K562 (cell line): ENCODE results near the gene ROPN1B. TPM values are rescaled to one million over a fixed set of nuclear protein-coding genes. Genes with fewer than 3 reads are reported as not detected.

Experiments used
- ATAC-seq: fragments of 200-7000 bp; cut with Tn5 transposase; 3 replicates; pipeline ENCODE4 v1.9.1; 2020; ENCODE audit warnings: moderate library complexity
- BruUV-seq: library from RNA; stranded (reverse); fragments of 400-500 nt; replicated peaks from 2 replicates; lab custom pipeline; 2021; lab: Mats Ljungman, UMichigan
- CTCF ChIA-PET: fragments of 300-600 bp; formaldehyde crosslinking; extraction: SDS; loops from one replicate; lab custom pipeline; 2021; ENCODE audit warnings: low intra/inter-chr PET ratio; lab: Yijun Ruan, JAX
- POLR2A ChIA-PET: fragments of 300-600, 350-650 bp; sonication (Branson Sonifier 250); formaldehyde crosslinking; extraction: SDS; loops from one replicate; lab custom pipeline; 2021; ENCODE audit warnings: antibody characterized with exemption, inconsistent platforms; lab: Yijun Ruan, JAX
- DNase-seq, 4 experiments: peaks; one replicate each; pipeline versions ENCODE4 v3.0.0 to v3.0.0-alpha.2; 2011 to 2018; ENCODE audit warnings: low spot score in 3 of 4, mixed read lengths in 3 of 4; ENCODE audit errors: extremely low read depth in 1 of 4
- FAIRE-seq: peaks from 2 replicates; lab custom pipeline; 2011; peaks lifted over from hg19 to GRCh38; lab: Jason Lieb, UNC
- H2AFZ ChIP-seq: 2 replicates; pipeline ENCODE4 v1.6.0; 2011; ENCODE audit warnings: low read depth, low read length, control low read depth, inconsistent platforms
- H3K27ac ChIP-seq: fragments of 200-600 bp; 3 replicates; pipeline ENCODE4 v1.8.0; 2011; ENCODE audit warnings: low read depth, mild to moderate bottlenecking, control low read depth, inconsistent platforms, low read length, moderate library complexity, mixed read lengths; ENCODE audit errors: extremely low read depth
- H3K27me3 ChIP-seq, 2 experiments: fragments of 300-600 bp in 1 of 2; 2 replicates in 1 of 2; 3 replicates in 1 of 2; pipeline versions ENCODE4 v1.6.0 to v1.8.0; 2011; ENCODE audit warnings: inconsistent platforms in 2 of 2, low read length in 2 of 2, mild to moderate bottlenecking in 1 of 2, mixed read lengths in 1 of 2, moderate library complexity in 1 of 2; ENCODE audit not compliant: control insufficient read depth in 2 of 2, insufficient read depth in 2 of 2
- H3K36me3 ChIP-seq: fragments of 300-600 bp; 3 replicates; pipeline ENCODE4 v1.8.0; 2011; ENCODE audit warnings: mild to moderate bottlenecking, low read length, inconsistent platforms; ENCODE audit not compliant: control insufficient read depth, insufficient read depth
- H3K4me1 ChIP-seq, 2 experiments: fragments of 200-600 bp in 1 of 2; replicated peaks in 1 of 2; 2 replicates in 1 of 2; 3 replicates in 1 of 2; pipeline versions ENCODE4 v1.5.1 to v1.8.0; 2011; ENCODE audit warnings: inconsistent platforms in 2 of 2, low read length in 2 of 2, mild to moderate bottlenecking in 1 of 2, mixed read lengths in 1 of 2, moderate library complexity in 1 of 2; ENCODE audit not compliant: control insufficient read depth in 2 of 2, insufficient read depth in 2 of 2
- H3K4me2 ChIP-seq: 2 replicates; pipeline ENCODE4 v1.6.1; 2011; ENCODE audit warnings: low read length, control low read depth, inconsistent platforms, mixed read lengths; ENCODE audit not compliant: insufficient read depth
- H3K4me3 ChIP-seq: fragments of 200-600 bp; sonication (generic), shearing (Covaris generic); 2 replicates; pipeline ENCODE4 v1.5.1; 2016; ENCODE audit warnings: control low read depth, inconsistent platforms
- H3K79me2 ChIP-seq: fragments of 200-600 bp; 3 replicates; pipeline ENCODE4 v1.8.0; 2011; ENCODE audit warnings: low read length, inconsistent platforms; ENCODE audit not compliant: control insufficient read depth, insufficient read depth
- H3K9ac ChIP-seq, 2 experiments: 2 replicates each; pipeline versions ENCODE4 v1.6.0 to v1.6.1; 2011; ENCODE audit warnings: low read depth in 2 of 2, low read length in 2 of 2, control low read depth in 1 of 2, inconsistent platforms in 1 of 2, mild to moderate bottlenecking in 1 of 2, mixed read lengths in 1 of 2; ENCODE audit not compliant: insufficient read depth in 1 of 2
- H3K9me1 ChIP-seq: one replicate; pipeline ENCODE4 v1.6.0; 2011; ENCODE audit warnings: inconsistent platforms, mild to moderate bottlenecking, low read length, moderate library complexity; ENCODE audit not compliant: control insufficient read depth, insufficient read depth
- H3K9me3 ChIP-seq: replicated peaks from 2 replicates; pipeline ENCODE4 v1.5.1; 2011; ENCODE audit warnings: low read depth, low read length, inconsistent platforms; ENCODE audit not compliant: control insufficient read depth, insufficient read depth
- H4K20me1 ChIP-seq: replicated peaks from 2 replicates; pipeline ENCODE4 v1.6.1; 2011; ENCODE audit warnings: low read length, inconsistent platforms, mixed read lengths; ENCODE audit not compliant: control insufficient read depth, insufficient read depth
- BMI1 ChIP-seq: fragments of 150-350 bp; IDR thresholded peaks from 2 replicates; pipeline ENCODE4 v1.6.1; 2014; ENCODE audit warnings: low read length
- MTA1 ChIP-seq: fragments of 450-650 bp; IDR thresholded peaks from 2 replicates; pipeline ENCODE4 v1.6.1; 2017; ENCODE audit warnings: borderline replicate concordance
- MYC ChIP-seq, 2 experiments: fragments of 250-450 bp in 1 of 2; sonication (Bioruptor Pico) in 1 of 2; IDR thresholded peaks; 2 replicates each; pipeline versions ENCODE4 v1.5.1 to v1.6.1; 2012 to 2021; ENCODE audit warnings: low read depth in 2 of 2, borderline replicate concordance in 1 of 2, improper control_type of control experiment in 1 of 2, low read length in 1 of 2, mild to moderate bottlenecking in 1 of 2, moderate library complexity in 1 of 2
- NBN ChIP-seq: fragments of 450-650 bp; IDR thresholded peaks from 2 replicates; pipeline ENCODE4 v1.6.1; 2016; ENCODE audit warnings: low read depth, mild to moderate bottlenecking
- NFXL1 ChIP-seq: fragments of 450-650 bp; formaldehyde crosslinking; IDR thresholded peaks from 2 replicates; pipeline ENCODE4 v1.4.0; 2021; ENCODE audit warnings: mild to moderate bottlenecking
- PCBP1 ChIP-seq: fragments of 200-400 bp; formaldehyde crosslinking; IDR thresholded peaks from 2 replicates; pipeline ENCODE4 v1.6.1; 2018; ENCODE audit warnings: mild to moderate bottlenecking, low read depth, low read length; ENCODE audit not compliant: poor library complexity, severe bottlenecking
- PML ChIP-seq: IDR thresholded peaks from 2 replicates; pipeline ENCODE4 v1.6.1; 2012; ENCODE audit warnings: low read length, inconsistent platforms
- SMAD2 ChIP-seq: fragments of 150-350 bp; IDR thresholded peaks from 2 replicates; pipeline ENCODE4 v1.6.1; 2014; ENCODE audit warnings: low read depth, mild to moderate bottlenecking, low read length
- SMARCB1 ChIP-seq: IDR thresholded peaks from 2 replicates; pipeline ENCODE4 v1.6.1; 2011; ENCODE audit warnings: improper control_type of control experiment, low read depth; ENCODE audit not compliant: insufficient read length
- XRCC5 ChIP-seq: fragments of 200-400 bp; formaldehyde crosslinking; IDR thresholded peaks from 2 replicates; pipeline ENCODE4 v1.6.1; 2017; ENCODE audit warnings: low read depth, mild to moderate bottlenecking, low read length
- ZBTB8A ChIP-seq: fragments of 450-650 bp; IDR thresholded peaks from 2 replicates; pipeline ENCODE4 v1.6.1; 2018; ENCODE audit warnings: mild to moderate bottlenecking, moderate library complexity; ENCODE audit not compliant: partially characterized antibody
- ZC3H11A ChIP-seq: IDR thresholded peaks from 2 replicates; pipeline ENCODE4 v1.6.1; 2012; ENCODE audit warnings: low read depth, low read length, improper control_type of control experiment
- ZKSCAN8 ChIP-seq: fragments of 200-800 bp; sonication (Bioruptor generic); IDR thresholded peaks from 2 replicates; pipeline ENCODE4 v1.6.1; 2016; ENCODE audit warnings: missing genetic modification characterization, missing compliant biosample characterization
- ZNF589 ChIP-seq: fragments of 200-800 bp; sonication (Bioruptor generic); IDR thresholded peaks from 2 replicates; pipeline ENCODE4 v1.6.1; 2016; ENCODE audit warnings: low read depth, missing genetic modification characterization, missing compliant biosample characterization
- ZNF639 ChIP-seq, 2 experiments: fragments of 200-800 bp in 1 of 2; sonication (Bioruptor generic) in 1 of 2; sonication (generic) in 1 of 2; formaldehyde crosslinking in 1 of 2; IDR thresholded peaks in 1 of 2; conservative IDR thresholded peaks in 1 of 2; 2 replicates each; pipeline versions ENCODE4 v1.5.0 to v1.6.1; 2016 to 2020; ENCODE audit warnings: missing compliant biosample characterization in 1 of 2, missing genetic modification characterization in 1 of 2, missing genetic modification reagents in 1 of 2
- ZNF655 ChIP-seq: fragments of 250-450 bp; sonication (Bioruptor Pico); IDR thresholded peaks from 2 replicates; pipeline ENCODE4 v1.5.0; 2021
- WGBS: fragments of 100-300 bp; shearing (Covaris generic); methylation state at CpG from one replicate; pipeline ENCODE4 v1.1.6; 2016; ENCODE audit warnings: low coverage, mixed read lengths; ENCODE audit not compliant: insufficient coverage; ENCODE audit errors: missing lambda C conversion rate; 5-methylcytosine and 5-hydroxymethylcytosine counted together
- in situ Hi-C: fragments of 300-500 bp; cut with MboI; formaldehyde crosslinking; loops from 4 replicates; pipeline ENCODE4 v1.15.0; 2018; ENCODE audit warnings: inconsistent platforms, mixed read lengths
- intact Hi-C: fragments of 100-400 bp; cut with micrococcal nuclease; formaldehyde crosslinking; loops from 2 replicates; pipeline ENCODE4 v1.14.2; 2022
- polyA plus RNA-seq, 8 experiments: library from polyadenylated mRNA; depleted of rRNA in 4 of 8; stranded (reverse) in 5 of 8; unstranded in 3 of 8; fragments of >200 nt; fragmentation: Nextera tagmentation in 2 of 8; fragmentation: Illumina TruSeq in 1 of 8; extraction: Ambion mirVana in 2 of 8; extraction: Trizol in 1 of 8; gene quantifications; 2 replicates each; pipeline versions ENCODE4 v1.2.1 to v1.2.3, GENCODE V29; 2011 to 2014; ENCODE audit warnings: inconsistent platforms in 1 of 8, missing spikeins in 1 of 8
- total RNA-seq, 7 experiments: library from RNA; depleted of rRNA in 6 of 7; stranded (reverse); fragments of >200 nt in 6 of 7; fragmentation: Illumina TruSeq in 2 of 7; extraction: Trizol in 2 of 7; gene quantifications; 2 replicates each; pipeline versions ENCODE4 v1.2.1 to v1.2.3, GENCODE V29; 2011 to 2021; ENCODE audit warnings: low replicate concordance in 1 of 7

ROPN1B gene
- total and polyA plus RNA-seq, 9 of the 15 experiments (the other 6 are each of a cell fraction or from before 2014, with no cell fraction given): not detected

- no peaks in the 10 kb centered on the region for H4K20me1 ChIP-seq
- FAIRE-seq (no peak), DNase-seq (no peak), ATAC-seq (no peak)
- no peaks in the 10 kb centered on the region for H3K79me2 ChIP-seq
- ChIA-PET CTCF (no interaction called here), POLR2A (interaction anchor here (0.7 kb wide), 1 partner anchor 582 kb away, joined by 3 read pairs; no protein-coding TSS in a partner anchor)
- no peaks in the 10 kb centered on the region for H3K4me1 ChIP-seq
- no peak overlapping the region for H3K4me2 ChIP-seq
- no peak overlapping the region for H3K27ac ChIP-seq
- no peak overlapping the region for H3K4me3 ChIP-seq
- no TSS peak for BruUV-seq
- no peak overlapping the region for H2AFZ ChIP-seq
- no peaks in the 10 kb centered on the region for H3K36me3 ChIP-seq
- H3K27me3 ChIP-seq: no peaks in the 10 kb centered on the region
- 45% methylated on average over 3 of the region's 5 CpGs for WGBS
- intact Hi-C loops (no loop called here), in situ Hi-C loops (no loop called here)
- no peaks in the 10 kb centered on the region for H3K9me1 ChIP-seq
- H3K9me3 ChIP-seq: no peaks in the 10 kb centered on the region
- no peak overlapping the region for H3K9ac ChIP-seq
- TF ChIP-seq NBN (no peak), ZNF655 (CRISPR knock-in tag) (no peak), ZBTB8A (no peak), NFXL1 (CRISPR knock-in tag) (no peak), SMARCB1 (no peak), ZNF639 (CRISPR knock-in tag; conservative IDR thresholded peaks at IDR 0.05 in 1 of 2, IDR thresholded peaks at IDR 0.05 in 1 of 2) (no peak), XRCC5 (no peak), PCBP1 (no peak), ZNF589 (no peak), MTA1 (no peak), MYC (IDR thresholded peaks at IDR 0.05; ENCODE audit: low read depth, low read length) (no peak), MYC (CRISPR knock-in tag; IDR thresholded peaks at IDR 0.05; ENCODE audit: borderline replicate concordance, low read depth) (no peak), PML (no peak), ZC3H11A (no peak), BMI1 (no peak), ZKSCAN8 (no peak), SMAD2 (no peak)
Observed at GRCh38 chr3:126019683-126020082, 50.7 kb downstream of the ROPN1B start.
